Stimulated activated CD4-positive, alpha-beta T cell treated with anti-CD3 and anti-CD28 coated beads, Interleukin-15, amount 100 ng/mL, for 48 hours (primary cell): ENCODE data around the gene SLC7A7.
"Not testable (repeated sequence)": the region's sequence is repeated elsewhere in the genome, so short reads cannot be mapped to it uniquely, and the experiment has no call there.

ENCODE experiments used
- DNase-seq, 2 donors: peaks; one replicate each; pipeline ENCODE4 v3.0.0-alpha.2; 2020; ENCODE audit warnings: low read depth in 2 of 2

SLC7A7 gene

DNA sequence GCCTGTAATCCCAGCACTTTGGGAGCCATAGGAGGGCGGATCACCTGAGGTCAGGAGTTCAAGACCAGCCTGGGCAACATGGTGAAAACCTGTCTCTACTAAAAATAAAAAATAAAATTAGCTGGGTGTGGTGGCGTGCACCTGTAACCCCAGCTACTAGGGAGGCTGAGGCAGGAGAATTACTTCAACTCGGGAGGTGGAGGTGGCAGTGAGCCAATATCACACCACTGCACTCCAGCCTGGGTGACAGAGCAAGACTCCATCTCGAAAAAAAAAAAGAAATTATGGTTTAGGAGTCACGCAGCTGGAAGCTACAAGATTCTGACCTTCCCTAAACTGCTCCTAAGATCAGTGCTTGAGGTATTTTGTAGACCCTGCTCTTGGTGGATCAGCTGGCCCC lies 21.7 kb downstream of the SLC7A7 start:
- not testable (repeated sequence) for DNase-seq

DNA sequence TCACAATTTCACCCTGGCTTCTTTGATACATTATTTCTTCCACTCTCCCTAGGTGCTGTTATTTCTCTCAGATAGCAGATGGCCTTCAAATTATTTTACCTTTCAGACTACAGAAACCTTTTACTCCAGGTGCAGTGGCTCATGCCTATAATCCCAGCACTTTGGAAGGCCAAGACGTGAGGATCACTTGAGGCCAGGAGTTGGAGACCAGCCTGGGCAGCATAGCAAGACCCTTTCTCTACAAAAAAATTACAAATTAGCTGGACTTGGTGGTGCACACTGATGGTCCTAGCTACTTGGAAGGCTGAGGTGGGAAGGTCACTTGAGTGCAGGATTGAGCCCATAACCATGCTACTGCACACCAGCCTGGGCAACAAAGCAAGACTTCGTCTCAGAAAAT lies 23.1 kb downstream of the SLC7A7 start:
- DNase-seq: no peak

- DNase-seq: no peak
Measured at GRCh38 chr14:22791301-22791700, 23.9 kb downstream of the SLC7A7 start.

DNA sequence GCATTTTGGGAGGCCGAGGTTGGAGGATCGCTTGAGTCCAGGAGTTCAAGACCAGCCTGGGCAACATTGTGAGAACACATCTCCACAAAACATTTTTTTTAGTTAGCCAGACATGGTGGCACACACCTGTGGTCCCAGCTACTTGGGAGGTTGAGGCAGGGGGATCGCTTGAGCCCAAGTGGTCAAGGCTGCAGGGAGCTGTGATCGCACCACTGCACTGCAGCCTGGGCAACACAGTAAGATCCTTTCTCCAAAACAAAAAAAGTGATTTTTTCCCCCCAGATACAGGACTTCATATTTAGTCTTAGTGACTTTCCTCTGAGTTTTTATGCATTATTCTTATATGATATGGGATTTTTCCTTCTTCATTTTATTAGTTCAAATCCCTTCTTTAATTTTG lies 28.6 kb downstream of the SLC7A7 start:
- DNase-seq: no peak

DNA sequence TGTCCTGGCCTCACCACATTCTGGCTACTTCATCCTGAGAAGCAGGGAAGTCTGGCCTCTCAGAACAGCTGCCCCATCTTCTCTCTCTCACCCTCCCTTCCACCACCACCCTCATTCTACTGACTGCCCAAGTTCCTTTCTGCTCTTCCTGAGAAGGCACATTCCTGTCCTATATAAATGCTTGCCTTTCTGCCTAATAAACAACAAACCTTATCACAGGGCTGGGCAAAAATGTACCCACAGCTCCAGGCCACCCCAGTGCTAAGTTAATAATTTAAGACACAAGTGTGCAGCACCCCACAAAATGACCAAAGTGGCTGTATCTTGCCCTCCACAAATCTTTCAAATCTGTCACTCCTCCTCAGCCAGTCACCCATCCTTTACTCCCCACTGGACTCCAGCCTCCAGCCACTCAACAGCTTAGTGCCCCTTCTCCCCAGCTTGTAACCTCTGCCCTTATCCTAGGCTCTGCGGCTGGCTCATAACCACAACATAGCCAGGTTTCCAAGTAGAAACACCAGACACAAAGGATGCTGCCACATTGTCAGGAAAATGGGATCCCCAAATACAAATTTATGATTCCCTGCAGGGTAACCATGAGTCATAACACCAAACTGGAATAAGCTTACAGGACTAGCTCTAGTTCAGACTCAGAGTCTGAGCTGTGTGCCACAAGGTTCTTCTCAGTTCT lies 33.8 kb downstream of the SLC7A7 start:
- DNase-seq: no peak

GRCh38 chr14:22780941-22781300 lies 34.3 kb downstream of the SLC7A7 start:
- DNase-seq: no peak

GRCh38 chr14:22780105-22780679 lies 35.0 kb downstream of the SLC7A7 start:
- no peak for DNase-seq

DNA sequence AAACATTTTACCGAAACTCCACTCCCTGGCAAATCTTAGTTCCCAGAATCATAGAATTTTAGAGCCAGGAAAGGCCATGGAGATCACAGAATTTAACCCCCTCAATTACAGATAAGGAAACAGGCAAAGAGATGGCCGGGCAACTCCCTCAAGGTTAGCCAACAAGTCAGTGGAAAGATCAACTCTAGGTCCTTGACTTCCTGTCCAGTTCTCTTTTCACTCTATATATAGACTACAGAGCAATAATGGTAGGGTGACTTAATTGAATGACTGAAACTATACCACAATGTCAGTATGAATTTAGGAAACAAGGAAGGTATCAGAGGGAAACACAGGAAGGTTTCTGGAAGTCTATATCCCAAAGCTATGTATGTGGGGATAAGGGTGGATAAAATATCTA lies 37.2 kb downstream of the SLC7A7 start:
- no peak for DNase-seq

- not testable (repeated sequence) for DNase-seq
Measured at GRCh38 chr14:22776849-22777248, 38.4 kb downstream of the SLC7A7 start.

DNA sequence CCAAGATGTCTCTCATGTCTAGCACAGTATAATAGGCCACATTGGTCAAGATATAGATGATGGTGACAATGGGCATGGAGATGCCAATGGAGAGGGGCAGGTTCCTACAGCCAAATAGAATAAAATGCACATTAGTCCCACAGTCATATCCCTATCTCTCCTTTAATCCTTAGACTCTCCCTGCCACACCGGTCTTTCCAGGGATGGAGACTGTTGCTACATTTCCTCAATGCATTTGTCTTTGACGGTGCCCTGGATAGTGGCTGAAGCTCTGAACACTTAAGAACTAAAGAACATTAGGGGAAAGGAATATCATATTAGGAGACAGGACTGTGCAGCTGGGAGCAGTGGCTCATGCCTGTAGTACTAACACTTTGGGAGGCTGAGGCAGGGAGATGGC lies 39.0 kb downstream of the SLC7A7 start:
- DNase-seq: no peak

DNA sequence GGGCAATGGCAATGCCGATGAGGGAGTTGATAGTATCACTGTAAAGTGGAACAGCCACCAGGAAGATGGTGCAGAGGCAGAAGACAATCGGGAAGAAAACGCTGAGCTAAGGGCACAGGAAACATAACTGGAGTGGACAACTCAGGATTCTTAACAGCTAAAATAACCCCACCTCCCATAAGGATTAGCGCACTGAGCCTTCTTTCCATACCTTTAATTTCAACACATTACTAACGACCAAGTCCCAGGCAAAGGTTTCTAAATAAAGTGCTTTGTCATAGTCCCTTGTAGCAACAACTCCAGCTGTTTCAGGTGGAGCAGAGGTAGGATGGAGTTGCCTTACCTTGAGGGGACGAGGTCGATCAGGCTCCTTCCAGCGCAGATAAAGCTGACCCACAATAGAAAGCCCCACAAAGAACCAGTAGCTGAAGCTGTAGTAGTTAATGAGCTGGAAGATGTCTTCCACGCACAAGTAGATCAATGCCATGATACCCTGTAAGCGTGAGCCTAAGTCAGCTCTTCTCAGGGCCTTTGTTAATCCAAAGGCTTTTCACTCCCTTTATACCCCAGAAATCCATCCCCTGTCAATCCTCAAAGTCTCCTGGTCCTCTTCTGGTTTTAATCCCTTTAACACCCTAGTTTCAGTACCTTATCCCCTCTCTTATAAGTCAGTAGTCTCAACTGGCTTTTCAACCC lies 41.1 kb downstream of the SLC7A7 start:
- DNase-seq: no peak

GRCh38 chr14:22773162-22774010 lies 41.8 kb downstream of the SLC7A7 start:
- DNase-seq: no peak

GRCh38 chr14:22772725-22773124 lies 42.5 kb downstream of the SLC7A7 start:
- no peak for DNase-seq

DNA sequence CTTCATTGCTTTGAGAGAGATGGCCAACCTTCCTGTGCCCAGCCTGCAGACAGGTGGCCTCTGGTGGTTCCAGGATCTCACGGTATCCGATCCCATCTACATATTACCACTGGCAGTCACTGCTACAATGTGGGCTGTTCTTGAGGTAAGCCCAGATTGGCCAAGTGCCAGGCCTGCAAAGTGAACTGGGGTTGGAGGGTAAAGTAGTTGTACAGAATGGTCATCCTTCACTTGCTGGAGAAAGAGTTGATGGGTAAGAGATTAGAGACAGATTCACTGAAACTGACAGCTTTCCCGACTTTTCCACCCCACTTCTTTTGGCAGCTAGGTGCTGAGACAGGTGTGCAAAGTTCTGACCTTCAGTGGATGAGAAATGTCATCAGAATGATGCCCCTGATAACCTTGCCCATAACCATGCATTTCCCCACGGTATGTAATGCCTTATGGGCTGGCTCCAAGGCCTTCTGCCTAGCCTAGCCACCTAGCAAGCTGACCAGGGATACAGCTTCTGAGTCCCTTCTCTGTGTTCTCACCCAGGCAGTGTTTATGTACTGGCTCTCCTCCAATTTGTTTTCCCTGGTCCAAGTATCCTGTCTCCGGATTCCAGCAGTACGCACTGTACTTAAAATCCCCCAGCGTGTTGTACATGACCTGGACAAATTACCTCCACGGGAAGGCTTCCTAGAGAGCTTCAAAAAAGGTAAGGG lies 44.6 kb downstream of the SLC7A7 start:
- DNase-seq: no peak

DNA sequence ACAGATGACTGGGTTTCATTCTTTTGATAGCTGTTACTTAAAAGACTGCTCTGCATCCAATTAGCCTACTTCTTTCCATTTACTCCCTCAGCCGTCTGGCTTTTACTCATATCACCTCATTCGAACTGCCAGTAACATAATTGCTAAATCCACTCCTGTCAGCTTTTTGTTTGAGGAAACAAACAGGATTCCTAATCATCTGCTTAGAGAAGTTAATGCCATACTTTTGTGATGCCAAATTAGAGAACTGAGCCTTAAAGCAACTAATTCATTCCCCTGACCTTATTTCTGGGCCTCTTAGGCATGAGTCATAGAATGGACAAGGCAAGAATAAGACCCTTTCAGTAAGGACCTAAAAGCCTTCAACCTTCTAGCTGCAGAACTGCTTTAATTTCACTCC lies 45.9 kb downstream of the SLC7A7 start:
- DNase-seq: no peak

GRCh38 chr14:22768947-22769346 lies 46.3 kb downstream of the SLC7A7 start:
- no peak for DNase-seq

DNA sequence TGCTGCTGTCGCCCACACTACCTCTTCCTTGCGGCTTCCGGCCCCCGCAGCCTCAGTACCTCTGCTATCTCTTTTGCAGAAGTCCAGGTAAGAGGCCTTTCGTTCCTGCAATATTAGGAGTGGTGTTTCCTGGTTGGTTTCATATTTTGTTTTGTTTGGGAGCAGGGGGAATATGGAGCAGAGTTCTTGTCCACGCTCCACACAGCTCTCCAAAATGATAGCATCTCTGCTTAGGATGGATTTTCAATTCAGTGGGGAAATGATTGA lies 48.0 kb downstream of the SLC7A7 start:
- peak in 1 of 2 donors; percentile 22 for DNase-seq

- peak; percentile 93 to 95 for DNase-seq
Measured at GRCh38 chr14:22766457-22767322, 48.5 kb downstream of the SLC7A7 start, which contains the start of gene OXA1L. OXA1L (plus strand) TSS chr14:22766688; CDS start chr14:22766702, 14 bp downstream.

DNA sequence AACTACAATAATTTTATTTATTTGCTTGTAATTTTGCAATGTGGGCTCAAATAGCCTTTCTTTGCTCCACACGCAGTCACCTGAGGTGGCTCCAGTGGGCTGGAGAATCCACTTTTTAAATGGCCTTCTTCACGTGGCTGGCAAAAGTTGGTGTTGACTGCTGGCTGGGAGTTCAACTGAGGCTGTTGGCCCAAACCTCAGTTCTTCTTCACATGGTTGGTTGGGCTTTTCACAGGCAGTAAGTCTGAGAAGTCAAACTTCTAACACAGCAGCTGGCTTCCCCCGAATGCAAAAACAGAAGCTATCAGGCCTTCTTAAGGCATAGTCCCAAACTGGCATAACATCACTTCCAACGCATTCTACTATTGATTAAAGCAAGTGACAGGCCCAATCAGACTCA lies 50.9 kb downstream of the SLC7A7 start:
- DNase-seq: no peak

DNA sequence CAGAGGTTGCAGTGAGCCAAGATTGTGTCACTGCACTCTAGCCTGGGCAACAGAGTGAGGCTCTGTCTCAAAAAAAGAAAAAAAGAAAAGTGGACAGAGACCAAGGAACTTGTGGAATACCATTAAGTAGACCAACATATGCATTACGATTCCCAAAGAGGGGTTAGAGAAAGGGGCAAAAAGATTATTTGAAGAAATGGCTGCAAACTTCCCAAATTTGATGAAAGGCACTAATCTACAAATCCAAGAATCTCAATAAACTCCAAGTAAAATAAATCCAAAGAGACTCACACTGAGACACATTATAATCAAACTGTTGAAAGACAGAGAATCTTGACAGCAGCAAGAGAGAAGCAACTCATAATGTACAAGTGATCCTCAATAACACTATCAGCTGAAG lies 53.5 kb downstream of the SLC7A7 start:
- no peak for DNase-seq
